Endodermal cell (in vitro differentiated cells): ENCODE measurements around the gene GPR161. TPM values are rescaled to one million over a fixed set of nuclear protein-coding genes. Genes with fewer than 3 reads are reported as not detected.

ENCODE experiments used
- DNase-seq: peaks from one replicate; pipeline ENCODE4 v3.0.0-alpha.2; 2017
- H3K27ac ChIP-seq: 2 replicates; pipeline ENCODE4 v1.5.1; 2013; ENCODE audit warnings: mild to moderate bottlenecking, low read depth, low read length, moderate library complexity
- H3K27me3 ChIP-seq: 2 replicates; pipeline ENCODE4 v1.6.1; 2013; ENCODE audit warnings: mild to moderate bottlenecking, low read length, moderate library complexity; ENCODE audit not compliant: insufficient read depth, control insufficient read depth, poor library complexity, severe bottlenecking
- H3K36me3 ChIP-seq: 2 replicates; pipeline ENCODE4 v1.7.0; 2013; ENCODE audit warnings: mild to moderate bottlenecking, low read length, moderate library complexity; ENCODE audit not compliant: control insufficient read depth, insufficient read depth
- H3K4me1 ChIP-seq: one replicate; pipeline ENCODE4 v1.7.0; 2013; ENCODE audit warnings: low read length; ENCODE audit not compliant: control insufficient read depth, insufficient read depth
- H3K4me3 ChIP-seq: 2 replicates; pipeline ENCODE4 v1.5.1; 2013; ENCODE audit warnings: mild to moderate bottlenecking, low read length, moderate library complexity
- H3K9ac ChIP-seq: 2 replicates; pipeline ENCODE4 v1.6.1; 2013; ENCODE audit warnings: mild to moderate bottlenecking, low read length, moderate library complexity; ENCODE audit not compliant: poor library complexity, severe bottlenecking; ENCODE audit errors: extremely low read depth
- H3K9me3 ChIP-seq: 2 replicates; pipeline ENCODE4 v1.6.1; 2013; ENCODE audit warnings: mild to moderate bottlenecking, low read length, moderate library complexity; ENCODE audit not compliant: control insufficient read depth
- H3K27ac Mint-ChIP-seq: 2 replicates; pipeline ENCODE4 v1.8.0; 2020; ENCODE audit warnings: mixed read lengths
- H3K27me3 Mint-ChIP-seq: 2 replicates; pipeline ENCODE4 v1.8.0; 2021; ENCODE audit warnings: mild to moderate bottlenecking, mixed read lengths; ENCODE audit not compliant: insufficient read depth
- H3K36me3 Mint-ChIP-seq: 2 replicates; pipeline ENCODE4 v1.8.0; 2020; ENCODE audit warnings: low read depth, mixed read lengths
- H3K4me1 Mint-ChIP-seq: 2 replicates; pipeline ENCODE4 v1.8.0; 2020; ENCODE audit warnings: mixed read lengths
- H3K4me3 Mint-ChIP-seq: 2 replicates; pipeline ENCODE4 v1.8.0; 2020; ENCODE audit warnings: mild to moderate bottlenecking, moderate library complexity, mixed read lengths
- H3K9me3 Mint-ChIP-seq: 2 replicates; pipeline ENCODE4 v1.8.0; 2020; ENCODE audit warnings: mild to moderate bottlenecking, mixed read lengths
- WGBS, 2 experiments: methylation state at CpG; one replicate each; pipeline versions ENCODE4 v1.1.5 to v1.1.7; 2013; ENCODE audit warnings: missing lambda C conversion rate in 2 of 2, mixed read lengths in 1 of 2; ENCODE audit not compliant: insufficient coverage in 1 of 2, insufficient read length in 1 of 2; 5-methylcytosine and 5-hydroxymethylcytosine counted together
- total RNA-seq, 2 donors: library from RNA; stranded (reverse); fragmentation: NEBNext Ultra II Directional in 1 of 2; extraction: Animal tissue kit (Norgen Biotek cat#: 25700) in 1 of 2; gene quantifications; 2 replicates in 1 of 2; 3 replicates in 1 of 2; pipeline ENCODE4 v1.2.1, GENCODE V29; 2021
- TF ChIP-seq, protein P1 (sequence below): fragments of 200-600 bp; sonication (generic); conservative IDR thresholded peaks from 2 replicates; pipeline ENCODE4 v1.5.0; 2021; ENCODE audit warnings: antibody characterized with exemption, mild to moderate bottlenecking

GPR161 gene
- total RNA-seq, 2 donors from 2014 or later = 24.0 to 26.6 TPM

DNA sequence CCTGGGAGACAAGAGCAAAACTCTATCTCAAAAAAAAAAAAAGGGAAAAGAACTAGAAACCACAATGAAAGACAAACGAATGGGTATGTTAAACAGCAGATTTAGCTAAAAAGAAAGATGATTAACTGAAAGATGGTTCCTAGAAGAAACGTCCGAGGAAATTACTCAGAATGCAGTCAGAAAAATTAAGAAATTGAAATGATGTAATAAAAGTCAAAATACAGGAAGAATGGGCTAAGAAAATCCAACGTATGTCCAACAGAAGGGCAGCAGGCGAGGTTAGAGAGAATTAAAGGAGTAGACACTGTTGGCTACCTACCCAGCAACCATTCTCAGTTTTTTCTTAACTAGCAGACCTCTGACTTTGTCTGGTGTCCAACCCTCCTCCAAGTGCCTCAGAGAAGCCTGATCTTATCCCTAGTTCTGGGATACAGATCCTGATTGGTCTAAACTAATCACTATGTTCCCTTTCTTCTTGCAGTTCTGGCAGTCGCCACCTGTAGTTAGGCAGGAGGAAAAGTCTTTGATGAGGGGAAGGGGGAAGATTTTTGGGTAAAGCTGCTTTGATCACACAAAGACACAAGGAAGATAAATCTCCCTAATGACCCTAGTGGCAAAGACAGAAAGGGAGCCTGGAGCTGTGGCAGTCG lies 25.7 kb downstream of the GPR161 start:
- TF ChIP-seq, protein P1, sequence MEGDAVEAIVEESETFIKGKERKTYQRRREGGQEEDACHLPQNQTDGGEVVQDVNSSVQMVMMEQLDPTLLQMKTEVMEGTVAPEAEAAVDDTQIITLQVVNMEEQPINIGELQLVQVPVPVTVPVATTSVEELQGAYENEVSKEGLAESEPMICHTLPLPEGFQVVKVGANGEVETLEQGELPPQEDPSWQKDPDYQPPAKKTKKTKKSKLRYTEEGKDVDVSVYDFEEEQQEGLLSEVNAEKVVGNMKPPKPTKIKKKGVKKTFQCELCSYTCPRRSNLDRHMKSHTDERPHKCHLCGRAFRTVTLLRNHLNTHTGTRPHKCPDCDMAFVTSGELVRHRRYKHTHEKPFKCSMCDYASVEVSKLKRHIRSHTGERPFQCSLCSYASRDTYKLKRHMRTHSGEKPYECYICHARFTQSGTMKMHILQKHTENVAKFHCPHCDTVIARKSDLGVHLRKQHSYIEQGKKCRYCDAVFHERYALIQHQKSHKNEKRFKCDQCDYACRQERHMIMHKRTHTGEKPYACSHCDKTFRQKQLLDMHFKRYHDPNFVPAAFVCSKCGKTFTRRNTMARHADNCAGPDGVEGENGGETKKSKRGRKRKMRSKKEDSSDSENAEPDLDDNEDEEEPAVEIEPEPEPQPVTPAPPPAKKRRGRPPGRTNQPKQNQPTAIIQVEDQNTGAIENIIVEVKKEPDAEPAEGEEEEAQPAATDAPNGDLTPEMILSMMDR = peak; percentile 56
- peaks cover 11% of the 10 kb centered on the region for H3K4me1 Mint-ChIP-seq
- H3K4me1 ChIP-seq = no peaks in the 10 kb centered on the region
- no peaks in the 10 kb centered on the region for H3K27me3 Mint-ChIP-seq
- H3K4me3 ChIP-seq = peak overlapping the region; percentile 18
- H3K36me3 Mint-ChIP-seq = peaks cover 35% of the 10 kb centered on the region
- H3K4me3 Mint-ChIP-seq = no peak overlapping the region
- no peak overlapping the region for H3K9ac ChIP-seq
- 72 to 81% methylated on average over 4 to 7 of the region's 7 CpGs for WGBS, 2 experiments
- no peaks in the 10 kb centered on the region for H3K9me3 ChIP-seq
- H3K27ac Mint-ChIP-seq = no peak overlapping the region
- no peaks in the 10 kb centered on the region for H3K27me3 ChIP-seq
- H3K9me3 Mint-ChIP-seq = peaks cover 3% of the 10 kb centered on the region
- H3K36me3 ChIP-seq = peaks cover 56% of the 10 kb centered on the region
- DNase-seq = peak; percentile 71
- no peak overlapping the region for H3K27ac ChIP-seq

DNA sequence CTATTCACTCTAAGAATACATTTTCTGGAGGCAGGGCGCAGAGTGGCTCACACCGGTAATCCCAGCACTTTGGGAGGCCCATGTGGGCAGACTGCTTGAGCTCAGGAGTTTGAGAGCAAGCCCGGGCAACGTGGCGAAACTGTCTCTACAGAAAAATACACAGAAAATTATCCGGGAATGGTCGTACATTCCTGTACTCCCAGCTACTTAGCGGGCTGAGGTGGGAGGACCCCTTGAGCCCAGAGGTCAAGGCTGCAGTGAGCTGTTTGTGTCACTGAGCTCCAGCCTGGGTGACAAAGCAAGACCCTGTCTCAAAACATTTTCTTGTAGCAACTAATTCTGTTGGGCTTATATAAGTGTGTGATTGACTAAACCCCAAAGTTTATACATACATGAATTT lies 30.5 kb downstream of the GPR161 start:
- Histone ChIP-seq H3K27ac (no peak overlapping the region), H3K4me3 (no peak overlapping the region), H3K9me3 (no peaks in the 10 kb centered on the region), H3K36me3 (peaks cover 66% of the 10 kb centered on the region), H3K27me3 (no peaks in the 10 kb centered on the region), H3K9ac (no peak overlapping the region), H3K4me1 (no peaks in the 10 kb centered on the region)
- 88 to 90% methylated on average over 8 of the region's 8 CpGs for WGBS, 2 experiments
- Mint-ChIP-seq H3K27me3 (no peaks in the 10 kb centered on the region), H3K27ac (no peak overlapping the region), H3K4me3 (no peak overlapping the region), H3K36me3 (peaks cover 38% of the 10 kb centered on the region), H3K9me3 (no peaks in the 10 kb centered on the region), H3K4me1 (peaks cover 10% of the 10 kb centered on the region)
- DNase-seq = no peak
- TF ChIP-seq, protein P1 = no peak

DNA sequence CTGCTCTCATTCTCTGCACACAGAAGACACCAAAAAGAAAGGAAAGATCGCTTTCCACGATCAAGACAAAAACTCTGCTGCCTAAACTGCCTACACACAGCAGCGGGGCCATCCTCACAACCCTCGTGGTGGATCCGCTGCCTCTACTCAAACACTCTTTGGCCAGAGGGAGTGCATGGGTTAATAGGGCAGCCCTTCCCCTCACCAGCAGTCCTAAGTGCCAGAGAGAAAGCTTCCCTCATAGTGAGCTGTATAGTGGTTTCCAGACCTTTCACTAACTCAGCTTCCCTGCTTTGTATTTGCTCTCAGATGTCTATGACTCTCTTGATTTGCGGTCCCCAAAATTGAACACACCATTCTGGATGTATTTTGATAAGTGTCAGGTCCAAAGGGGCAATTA lies 30.9 kb downstream of the GPR161 start:
- Mint-ChIP-seq H3K27me3 (no peaks in the 10 kb centered on the region), H3K4me3 (no peak overlapping the region), H3K4me1 (peaks cover 5% of the 10 kb centered on the region), H3K9me3 (no peaks in the 10 kb centered on the region), H3K27ac (no peak overlapping the region), H3K36me3 (peaks cover 34% of the 10 kb centered on the region)
- 77 to 93% methylated on average over 4 to 6 of the region's 6 CpGs for WGBS, 2 experiments
- Histone ChIP-seq H3K36me3 (peaks cover 64% of the 10 kb centered on the region), H3K9ac (no peak overlapping the region), H3K4me3 (no peak overlapping the region), H3K27me3 (no peaks in the 10 kb centered on the region), H3K27ac (no peak overlapping the region), H3K4me1 (no peaks in the 10 kb centered on the region), H3K9me3 (no peaks in the 10 kb centered on the region)
- no peak for DNase-seq
- TF ChIP-seq, protein P1 = no peak
